HL-60/S4 treated with retinoic acid at 250 ng/mL for 4 days and 3 days (cell line): ENCODE data around the gene RHOC.

Experiments used
- in situ Hi-C: fragments of 300-500 bp; cut with MboI; formaldehyde crosslinking; loops from 2 replicates; pipeline ENCODE4 v1.7.0; 2022; ENCODE audit warnings: low sequenced_read_pairs

RHOC gene

GRCh38 chr1:112704934-112705627, 1.8 kb downstream of the RHOC start:
- in situ Hi-C loops = loop anchor here (25.0 kb wide), 2 partner anchors 318 to 332 kb away; partner anchors contain the start of gene CTTNBP2NL

GRCh38 chr1:112704391-112704933, 2.5 kb downstream of the RHOC start:
- in situ Hi-C loops = loop anchor here (25.0 kb wide), 2 partner anchors 317 to 333 kb away; partner anchors contain the start of gene CTTNBP2NL

- in situ Hi-C loops = loop anchor here (25.0 kb wide), 2 partner anchors 316 to 334 kb away; partner anchors contain the start of gene CTTNBP2NL
Measured at GRCh38 chr1:112703706-112704105, 3.2 kb downstream of the RHOC start.

GRCh38 chr1:112702420-112703261, 4.3 kb downstream of the RHOC start:
- in situ Hi-C loops = loop anchor here (25.0 kb wide), 2 partner anchors 315 to 335 kb away; partner anchors contain the start of gene CTTNBP2NL

GRCh38 chr1:112702067-112702395, 4.9 kb downstream of the RHOC start:
- in situ Hi-C loops = loop anchor here (25.0 kb wide), 2 partner anchors 315 to 335 kb away; partner anchors contain the start of gene CTTNBP2NL

- in situ Hi-C loops = loop anchor here (25.0 kb wide), 2 partner anchors 314 to 336 kb away; partner anchors contain the start of gene CTTNBP2NL
Measured at GRCh38 chr1:112701227-112702066, 5.5 kb downstream of the RHOC start.

- in situ Hi-C loops = loop anchor here (25.0 kb wide), 2 partner anchors 313 to 337 kb away; partner anchors contain the start of gene CTTNBP2NL
Measured at GRCh38 chr1:112700290-112701226, 6.4 kb downstream of the RHOC start.

- in situ Hi-C loops = loop anchor here (25.0 kb wide), 2 partner anchors 312 to 338 kb away; partner anchors contain the start of gene CTTNBP2NL
Measured at GRCh38 chr1:112699425-112700144, 7.3 kb downstream of the RHOC start.

- in situ Hi-C loops = no loop called here
Measured at GRCh38 chr1:112698366-112699310, 8.3 kb downstream of the RHOC start.

GRCh38 chr1:112697781-112698201, 9.1 kb downstream of the RHOC start:
- in situ Hi-C loops = no loop called here

- in situ Hi-C loops = no loop called here
Measured at GRCh38 chr1:112696578-112697314, 10.2 kb downstream of the RHOC start.

- in situ Hi-C loops = no loop called here
Measured at GRCh38 chr1:112695276-112695675, 11.7 kb downstream of the RHOC start.

GRCh38 chr1:112694363-112694929, 12.5 kb downstream of the RHOC start:
- in situ Hi-C loops = no loop called here

GRCh38 chr1:112693821-112694220, 13.1 kb downstream of the RHOC start:
- in situ Hi-C loops = no loop called here

GRCh38 chr1:112692681-112693080, 14.2 kb downstream of the RHOC start:
- in situ Hi-C loops = no loop called here

GRCh38 chr1:112689842-112690237, 17.1 kb downstream of the RHOC start:
- in situ Hi-C loops = no loop called here
